ENCODE results near the gene GSTM2.
"Not testable (repeated sequence)": the region's sequence is repeated elsewhere in the genome, so short reads cannot be mapped to it uniquely, and the experiment has no call there.

GSTM2 gene

DNA sequence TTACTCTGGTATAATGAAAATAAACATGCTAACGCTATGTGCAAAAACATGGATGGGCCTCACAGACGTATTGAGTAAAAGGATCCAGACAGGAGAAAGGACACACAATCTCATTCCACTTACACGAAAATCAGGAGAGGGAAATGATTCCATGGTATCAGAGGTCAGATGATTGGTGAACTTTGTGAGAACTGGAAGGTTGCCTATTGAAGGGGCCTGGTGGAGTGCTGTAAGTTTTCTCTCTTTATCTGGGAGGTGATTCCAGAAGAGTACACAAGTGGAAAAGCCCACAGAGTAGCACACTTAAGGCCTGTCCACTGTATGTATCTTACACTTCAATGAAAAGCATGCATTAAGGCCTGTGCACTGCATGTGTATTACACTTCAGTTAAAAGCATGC is 9.6 kb downstream of the GSTM2 start:
- DNase-seq (ENCODE audit: low read depth): no peak

DNA sequence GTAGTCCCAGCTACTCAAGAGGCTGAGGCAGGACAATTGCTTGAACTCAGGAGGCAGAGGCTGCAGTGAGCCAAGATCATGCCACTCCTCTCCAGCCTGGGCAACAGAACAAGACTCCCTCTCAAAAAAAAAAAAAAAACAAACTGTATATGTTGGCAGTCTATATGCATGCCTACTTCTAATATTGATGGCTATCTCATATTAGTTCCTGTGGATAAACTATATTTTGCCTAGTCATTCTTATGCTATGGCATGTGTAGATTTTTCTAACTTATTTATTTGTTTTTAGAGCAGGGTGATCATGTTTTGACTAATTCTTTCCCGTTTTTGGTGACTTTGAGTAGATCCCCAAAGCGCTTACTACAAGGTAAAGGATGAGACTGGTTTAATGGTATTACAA is 10.8 kb downstream of the GSTM2 start:
- DNase-seq (ENCODE audit: low read depth): not testable (repeated sequence)

DNA sequence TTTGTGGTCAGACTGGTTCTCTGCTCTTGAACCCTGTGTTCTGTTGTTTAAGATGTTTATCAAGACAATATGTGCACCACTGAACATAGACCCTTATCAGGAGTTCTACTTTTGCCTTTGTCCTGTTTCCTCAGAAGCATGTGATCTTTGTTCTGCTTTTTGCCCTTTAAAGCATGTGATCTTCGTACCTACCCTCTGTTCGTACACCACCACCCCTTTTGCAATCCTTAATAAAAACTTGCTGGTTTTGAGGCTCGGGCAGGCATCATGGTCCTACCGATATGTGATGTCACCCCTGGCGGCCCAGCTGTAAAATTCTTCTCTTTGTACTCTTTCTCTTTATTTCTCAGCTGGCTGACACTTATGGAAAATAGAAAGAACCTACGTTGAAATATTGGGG is 16.9 kb downstream of the GSTM2 start:
- not testable (repeated sequence) for DNase-seq (ENCODE audit: low read depth)

DNA sequence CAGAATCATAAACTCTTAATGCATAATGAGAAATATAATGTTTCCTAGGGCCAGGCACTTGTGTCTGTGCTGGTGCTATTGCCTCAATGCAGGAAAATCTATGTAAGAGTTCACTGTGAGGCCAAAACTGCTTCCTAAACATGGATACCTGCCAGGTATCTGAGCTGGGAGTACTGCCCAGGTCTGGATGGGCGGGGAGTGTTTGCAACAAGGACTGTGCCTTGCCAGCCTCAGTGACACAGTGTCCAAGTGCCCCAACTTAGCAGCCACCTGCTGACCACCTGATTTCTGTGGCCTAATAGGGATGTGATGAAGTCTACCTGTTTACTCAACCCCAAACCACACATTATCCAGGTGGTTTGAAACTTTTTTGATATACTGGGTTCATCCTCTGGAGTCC is 17.5 kb downstream of the GSTM2 start:
- DNase-seq (ENCODE audit: low read depth): not testable (repeated sequence)

DNA sequence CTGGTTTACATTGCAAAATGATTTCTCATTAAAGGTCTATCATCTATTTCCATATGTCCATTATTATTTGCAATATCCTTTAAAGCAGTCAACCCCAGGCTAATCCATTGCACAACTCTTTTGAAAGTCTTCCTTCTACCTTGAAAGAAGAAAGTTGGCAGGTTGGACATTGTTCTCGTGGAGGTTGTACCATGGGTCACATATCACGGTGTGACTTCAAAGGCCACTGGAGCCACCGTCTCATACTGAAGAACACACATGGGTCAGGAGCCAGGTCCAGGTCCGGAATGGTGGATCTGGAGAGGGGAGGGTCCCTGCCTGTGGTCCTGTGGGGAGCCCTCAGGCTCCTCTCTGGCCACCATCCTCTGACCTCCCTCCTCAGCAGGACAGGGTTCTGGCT is 18.0 kb downstream of the GSTM2 start:
- DNase-seq (ENCODE audit: low read depth): not testable (repeated sequence)

DNA sequence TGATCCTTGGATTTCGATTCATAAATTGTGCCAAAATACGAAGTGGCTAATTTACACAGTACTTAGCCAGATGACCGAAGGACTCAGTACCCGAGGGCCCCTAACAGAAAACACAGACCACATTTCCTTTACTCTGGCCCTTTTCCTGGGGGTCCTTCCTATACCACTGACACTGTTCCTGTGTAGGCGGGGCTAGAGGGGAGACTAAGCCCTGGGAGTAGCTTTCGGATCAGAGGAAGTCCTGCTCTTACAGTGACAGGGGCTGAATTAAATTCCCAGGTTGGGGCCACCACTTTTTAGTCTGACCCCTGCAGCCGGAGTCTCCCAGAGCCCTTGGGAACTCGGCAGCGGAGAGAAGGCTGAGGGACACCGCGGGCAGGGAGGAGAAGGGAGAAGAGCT is 19.3 kb downstream of the GSTM2 start:
- DNase-seq (ENCODE audit: low read depth): not testable (repeated sequence)

DNA sequence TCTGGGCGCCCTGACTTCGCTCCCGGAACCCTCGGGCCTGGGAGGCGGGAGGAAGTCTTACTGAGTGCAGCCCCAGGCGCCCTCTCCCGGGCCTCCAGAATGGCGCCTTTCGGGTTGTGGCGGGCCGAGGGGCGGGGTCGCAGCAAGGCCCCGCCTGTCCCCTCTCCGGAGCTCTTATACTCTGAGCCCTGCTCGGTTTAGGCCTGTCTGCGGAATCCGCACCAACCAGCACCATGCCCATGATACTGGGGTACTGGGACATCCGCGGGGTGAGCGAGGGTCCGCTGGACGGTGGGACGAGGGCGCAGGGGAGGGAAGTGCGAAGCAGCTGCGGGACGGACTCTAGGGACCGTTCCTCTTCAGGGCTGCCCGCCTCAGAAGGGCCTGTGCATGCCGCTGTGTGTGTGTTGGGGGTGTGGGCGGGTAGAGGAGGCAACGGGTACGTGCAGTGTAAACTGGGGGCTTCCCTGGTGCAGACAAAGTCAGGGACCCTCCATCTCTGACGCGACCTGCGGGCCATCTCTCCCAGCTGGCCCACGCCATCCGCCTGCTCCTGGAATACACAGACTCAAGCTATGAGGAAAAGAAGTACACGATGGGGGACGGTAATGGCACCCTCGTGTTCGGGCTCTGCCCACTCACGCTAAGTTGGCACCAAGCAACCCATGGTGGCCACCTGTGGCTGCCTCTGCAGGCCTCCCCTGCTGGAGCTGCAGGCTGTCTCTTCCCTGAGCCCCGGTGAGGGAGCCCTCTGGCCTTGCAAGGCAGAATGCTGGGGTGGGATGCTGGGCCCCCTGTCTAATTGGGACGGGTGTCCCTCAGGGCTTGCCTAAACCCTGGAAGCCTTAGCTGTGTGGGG is 20.0 kb downstream of the GSTM2 start, which contains the start of gene GSTM1:
Gene GSTM1, plus strand, starts transcription at position 177 of the 859 bp plus-strand sequence. Its CDS starts 57 bp downstream, at position 234.
- DNase-seq (ENCODE audit: low read depth): peak; percentile 81

DNA sequence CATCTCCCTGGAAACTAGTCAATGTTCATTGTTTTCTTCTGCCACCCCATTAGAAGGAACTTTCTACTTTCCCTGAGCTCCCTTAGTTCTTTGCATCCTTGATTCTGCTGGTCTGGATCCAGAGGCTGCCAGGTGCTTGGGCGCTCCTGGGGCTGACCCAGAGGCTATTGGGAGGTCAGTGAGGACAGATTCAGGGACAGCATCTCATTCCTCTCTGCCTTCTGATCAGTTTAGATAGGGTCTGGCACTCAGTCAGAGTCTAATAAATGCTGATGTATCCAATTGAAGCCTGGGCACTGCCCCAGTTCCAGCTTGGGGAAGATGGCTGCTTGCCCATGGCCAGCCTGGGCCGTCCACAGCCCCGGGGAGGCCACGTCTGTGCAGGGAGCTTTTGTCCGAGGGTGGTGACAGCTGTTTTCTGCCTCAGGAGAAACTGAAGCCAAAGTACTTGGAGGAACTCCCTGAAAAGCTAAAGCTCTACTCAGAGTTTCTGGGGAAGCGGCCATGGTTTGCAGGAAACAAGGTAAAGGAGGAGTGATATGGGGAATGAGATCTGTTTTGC is 22.1 kb downstream of the GSTM2 start:
- DNase-seq (ENCODE audit: low read depth): no peak

DNA sequence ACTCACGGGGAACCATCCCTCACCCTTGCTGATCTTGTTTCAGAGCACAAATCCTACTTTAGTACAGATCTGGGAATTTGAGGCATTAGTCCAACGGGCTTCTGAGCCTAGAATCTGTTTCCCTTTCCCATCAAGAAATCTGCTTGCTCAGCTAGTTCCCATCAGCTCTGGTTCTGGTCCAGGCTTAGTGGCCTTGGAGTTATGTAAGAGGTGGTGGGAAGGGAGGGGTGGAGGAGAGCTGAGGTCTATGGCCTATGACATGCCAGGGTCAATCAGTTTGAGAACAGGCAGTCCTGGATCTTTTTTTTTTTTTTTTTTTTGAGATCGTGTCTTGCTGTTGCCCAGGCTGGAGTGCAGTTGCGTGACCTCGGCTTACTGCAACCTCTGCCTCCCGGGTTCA is 23.9 kb downstream of the GSTM2 start:
- DNase-seq (ENCODE audit: low read depth): no peak

DNA sequence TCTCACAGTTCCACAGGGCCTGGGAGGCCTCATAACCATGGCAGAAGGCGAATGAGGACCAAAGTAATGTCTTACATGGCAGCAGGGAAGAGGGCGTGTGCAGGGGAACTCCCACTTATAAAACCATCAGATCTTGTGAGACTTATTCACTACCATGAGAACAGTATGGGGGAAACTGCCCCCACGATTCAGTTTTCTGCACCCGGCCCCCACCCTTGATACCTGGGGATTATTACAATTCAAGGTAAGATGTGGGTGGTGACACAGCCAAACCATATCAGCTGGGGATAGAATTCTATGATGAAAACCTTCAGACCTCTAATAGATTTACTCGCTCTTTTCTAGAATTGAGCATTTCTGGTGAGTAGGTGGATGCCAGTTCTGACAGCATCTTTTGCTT is 26.5 kb downstream of the GSTM2 start:
- DNase-seq (ENCODE audit: low read depth): not testable (repeated sequence)

DNA sequence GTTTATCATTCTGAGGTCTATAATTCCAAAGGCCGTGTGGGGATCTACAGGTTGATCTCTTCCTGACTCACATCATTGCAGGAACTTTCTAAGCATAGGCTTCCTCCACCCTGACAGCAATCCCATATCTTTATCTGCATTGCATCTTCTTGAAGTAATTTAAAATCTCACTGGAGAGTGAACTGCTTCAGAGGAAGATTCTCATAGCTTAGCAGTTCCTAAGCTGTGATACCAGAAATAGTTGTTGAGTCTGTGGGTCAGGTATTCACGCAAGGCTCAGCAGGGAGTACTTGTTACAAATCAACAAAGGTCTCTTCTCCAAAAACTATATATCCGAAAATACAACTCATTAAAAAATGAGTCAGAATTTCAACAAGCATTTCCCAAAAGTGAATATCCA is 27.3 kb downstream of the GSTM2 start:
- DNase-seq (ENCODE audit: low read depth): not testable (repeated sequence)

DNA sequence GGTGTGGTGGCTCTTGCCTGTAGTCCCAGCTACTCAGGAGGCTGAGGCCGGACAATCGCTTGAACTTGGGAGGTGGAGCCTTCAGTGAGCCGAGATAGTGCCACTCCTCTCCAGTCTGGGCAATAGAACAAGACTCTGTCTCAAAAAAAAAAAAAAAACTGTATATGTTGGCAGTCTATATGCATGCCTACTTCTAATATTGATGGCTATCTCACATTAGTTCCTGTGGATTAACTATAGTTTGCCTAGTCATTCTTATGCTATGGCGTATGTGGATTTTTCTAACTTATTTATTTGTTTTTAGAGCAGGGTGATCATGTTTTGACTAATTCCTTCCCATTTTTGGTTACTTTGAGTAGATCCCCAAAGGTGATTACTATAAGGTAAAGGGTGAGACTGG is 29.2 kb downstream of the GSTM2 start:
- no peak for DNase-seq (ENCODE audit: low read depth)

DNA sequence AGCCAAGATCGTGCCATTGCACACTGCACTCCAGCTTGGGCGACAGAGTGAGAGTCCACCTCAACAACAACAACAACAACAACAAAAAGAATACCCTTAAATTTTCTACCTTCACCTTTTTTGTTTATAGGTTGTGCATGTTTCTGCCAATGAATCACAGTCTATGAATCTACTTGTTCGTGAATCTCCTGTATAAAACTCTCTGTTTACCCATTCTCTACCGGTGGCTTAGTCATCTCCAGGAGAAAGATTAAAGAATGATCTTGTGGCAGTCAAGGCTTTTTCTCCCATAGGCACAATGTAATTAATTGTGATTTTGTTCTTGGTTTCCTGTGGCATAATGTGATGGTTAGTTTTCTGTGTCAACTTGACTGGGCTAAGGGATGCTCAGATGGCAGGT is 30.0 kb downstream of the GSTM2 start:
- DNase-seq (ENCODE audit: low read depth): not testable (repeated sequence)

DNA sequence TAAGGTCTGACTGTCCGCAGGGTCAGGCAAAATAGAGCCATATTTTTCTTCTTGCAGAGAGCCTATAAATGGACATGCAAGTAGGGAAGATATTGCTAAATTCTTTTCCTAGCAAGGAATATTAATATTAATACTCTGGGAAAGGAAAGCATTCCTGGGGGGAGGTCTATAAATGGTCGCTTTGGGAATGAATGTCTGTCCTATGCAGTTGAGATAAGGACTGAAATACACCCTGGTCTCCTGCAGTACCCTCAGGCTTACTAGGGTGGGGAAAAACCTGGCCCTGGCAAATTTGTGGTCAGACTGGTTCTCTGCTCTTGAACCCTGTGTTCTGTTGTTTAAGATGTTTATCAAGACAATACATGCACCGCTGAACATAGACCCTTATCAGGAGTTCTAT is 35.1 kb downstream of the GSTM2 start:
- not testable (repeated sequence) for DNase-seq (ENCODE audit: low read depth)

DNA sequence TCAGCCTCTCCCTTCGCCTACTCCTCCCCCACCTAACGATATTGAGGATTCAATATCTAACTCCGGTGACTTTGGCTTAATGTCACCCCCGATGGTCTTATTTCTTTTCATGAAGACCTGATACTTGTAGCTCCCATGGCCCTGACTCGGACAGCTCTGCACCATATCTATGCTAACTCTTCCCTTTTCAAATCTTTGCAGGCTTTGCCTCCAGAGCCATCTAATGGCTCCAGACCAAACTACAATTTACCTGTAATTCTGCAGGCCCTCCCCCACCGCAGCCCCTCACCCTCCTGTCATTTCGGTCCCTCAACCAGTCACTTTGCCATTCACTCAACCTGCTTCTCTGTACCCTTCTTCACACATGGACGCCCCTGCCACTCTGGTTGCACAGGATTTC is 36.3 kb downstream of the GSTM2 start:
- no peak for DNase-seq (ENCODE audit: low read depth)

DNA sequence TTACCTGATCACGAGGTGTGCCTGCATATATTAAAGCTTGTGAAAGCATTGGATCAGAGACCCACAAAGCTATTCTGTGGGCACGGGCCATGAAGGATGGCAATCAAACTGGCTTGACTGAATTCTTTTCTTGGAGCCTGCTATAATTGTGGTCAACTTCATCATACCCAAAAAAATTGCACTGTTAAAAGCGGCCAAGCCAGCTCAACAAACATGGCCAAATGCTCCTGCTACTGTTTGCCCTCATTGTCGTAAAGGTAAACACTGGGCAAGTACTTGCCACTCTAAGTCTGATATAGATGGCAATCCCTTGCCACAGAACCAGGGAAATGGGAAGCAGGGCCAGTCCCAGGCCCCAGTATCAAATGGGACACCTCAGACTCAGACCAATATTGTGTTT is 37.6 kb downstream of the GSTM2 start:
- DNase-seq (ENCODE audit: low read depth): no peak

DNA sequence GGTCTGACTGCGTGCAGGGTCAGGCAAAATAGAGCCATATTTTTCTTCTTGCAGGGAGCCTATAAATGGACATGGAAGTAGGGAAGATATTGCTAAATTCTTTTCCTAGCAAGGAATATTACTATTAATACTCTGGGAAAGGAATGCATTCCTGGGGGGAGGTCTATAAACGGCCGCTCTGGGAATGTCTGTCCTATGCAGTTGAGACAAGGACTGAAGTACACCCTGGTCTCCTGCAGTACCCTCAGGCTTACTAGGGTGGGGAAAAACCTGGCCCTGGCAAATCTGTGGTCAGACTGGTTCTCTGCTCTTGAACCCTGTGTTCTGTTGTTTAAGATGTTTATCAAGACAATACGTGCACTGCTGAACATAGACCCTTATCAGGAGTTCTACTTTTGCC is 41.1 kb downstream of the GSTM2 start:
- DNase-seq (ENCODE audit: low read depth): not testable (repeated sequence)

DNA sequence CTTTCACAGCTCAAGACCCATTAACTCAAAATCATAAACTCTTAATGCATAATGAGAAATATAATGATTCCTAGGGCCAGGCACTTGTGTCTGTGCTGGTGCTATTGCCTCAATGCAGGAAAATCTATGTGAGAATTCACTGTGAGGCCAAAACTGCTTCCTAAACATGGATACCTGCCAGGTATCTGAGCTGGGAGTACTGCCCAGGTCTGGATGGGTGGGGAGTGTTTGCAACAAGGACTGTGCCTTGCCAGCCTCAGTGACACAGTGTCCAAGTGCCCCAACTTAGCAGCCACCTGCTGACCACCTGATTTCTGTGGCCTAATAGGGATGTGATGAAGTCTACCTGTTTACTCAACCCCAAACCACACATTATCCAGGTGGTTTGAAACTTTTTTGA is 42.0 kb downstream of the GSTM2 start:
- DNase-seq (ENCODE audit: low read depth): not testable (repeated sequence)

DNA sequence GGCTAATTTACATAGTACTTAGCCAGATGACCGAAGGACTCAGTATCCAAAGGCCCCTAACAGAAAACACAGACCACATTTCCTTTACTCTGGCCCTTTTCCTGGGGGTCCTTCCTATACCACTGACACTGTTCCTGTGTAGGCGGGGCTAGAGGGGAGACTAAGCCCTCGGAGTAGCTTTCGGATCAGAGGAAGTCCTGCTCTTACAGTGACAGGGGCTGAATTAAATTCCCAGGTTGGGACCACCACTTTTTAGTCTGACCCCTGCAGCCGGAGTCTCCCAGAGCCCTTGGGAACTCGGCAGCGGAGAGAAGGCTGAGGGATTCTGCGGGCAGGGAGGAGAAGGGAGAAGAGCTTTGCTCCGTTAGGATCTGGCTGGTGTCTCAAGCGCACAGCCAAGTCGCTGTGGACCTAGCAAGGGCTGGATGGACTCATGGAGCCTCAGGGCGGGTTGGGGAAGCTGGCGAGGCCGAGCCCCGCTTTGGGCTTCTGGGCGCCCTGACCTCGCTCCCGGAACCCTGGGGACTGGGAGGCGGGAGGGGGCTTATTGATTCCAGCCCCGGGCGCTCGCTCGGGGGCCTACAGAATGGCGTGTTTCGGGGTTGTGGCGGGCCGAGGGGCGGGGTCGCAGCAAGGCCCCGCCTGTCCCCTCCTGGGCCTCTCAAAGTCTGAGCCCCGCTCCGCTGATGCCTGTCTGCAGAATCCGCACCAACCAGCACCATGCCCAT is 43.9 kb downstream of the GSTM2 start, which contains the start of gene GSTM5:
Gene GSTM5, plus strand, starts transcription at position 659 of the 728 bp plus-strand sequence. Its CDS starts 62 bp downstream, at position 721.
- DNase-seq (ENCODE audit: low read depth): not testable (repeated sequence)

DNA sequence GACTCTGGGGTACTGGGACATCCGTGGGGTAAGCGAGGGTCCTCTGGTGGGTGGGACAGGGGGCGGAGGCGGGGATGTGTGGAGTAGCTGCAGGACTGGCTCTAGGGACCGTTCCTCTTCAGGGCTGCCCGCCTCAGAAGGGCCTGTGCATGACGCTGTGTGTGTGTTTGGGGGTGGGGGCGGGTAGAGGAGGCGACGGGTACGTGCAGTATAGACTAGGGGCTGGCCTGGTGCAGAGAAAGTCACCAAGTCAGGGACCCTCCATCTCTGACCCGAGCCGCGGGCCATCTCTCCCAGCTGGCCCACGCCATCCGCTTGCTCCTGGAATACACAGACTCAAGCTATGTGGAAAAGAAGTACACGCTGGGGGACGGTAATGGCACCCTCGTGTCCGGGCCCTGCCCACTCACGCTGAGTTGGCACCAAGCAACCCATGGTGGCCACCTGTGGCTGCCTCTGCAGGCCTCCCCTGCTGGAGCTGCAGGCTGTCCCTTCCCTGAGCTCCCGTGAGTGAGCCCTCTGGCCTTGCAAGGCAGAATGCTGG is 44.5 kb downstream of the GSTM2 start:
- DNase-seq (ENCODE audit: low read depth): no peak

DNA sequence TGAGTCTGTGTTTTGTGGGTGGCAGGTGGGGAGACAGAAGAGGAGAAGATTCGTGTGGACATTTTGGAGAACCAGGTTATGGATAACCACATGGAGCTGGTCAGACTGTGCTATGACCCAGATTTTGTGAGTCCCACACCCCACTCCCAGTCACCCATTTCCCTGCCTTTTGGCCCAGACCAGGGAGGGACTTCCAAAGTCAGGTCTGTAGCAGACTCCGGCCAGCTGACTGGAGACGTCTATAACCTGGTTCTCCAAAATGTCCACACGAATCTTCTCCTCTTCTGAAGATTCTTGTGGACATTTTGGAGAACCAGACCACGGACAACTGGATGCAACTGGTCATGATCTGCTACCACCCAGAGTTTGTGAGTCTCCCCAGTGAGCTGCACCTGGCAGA is 45.8 kb downstream of the GSTM2 start:
- DNase-seq (ENCODE audit: low read depth): no peak

DNA sequence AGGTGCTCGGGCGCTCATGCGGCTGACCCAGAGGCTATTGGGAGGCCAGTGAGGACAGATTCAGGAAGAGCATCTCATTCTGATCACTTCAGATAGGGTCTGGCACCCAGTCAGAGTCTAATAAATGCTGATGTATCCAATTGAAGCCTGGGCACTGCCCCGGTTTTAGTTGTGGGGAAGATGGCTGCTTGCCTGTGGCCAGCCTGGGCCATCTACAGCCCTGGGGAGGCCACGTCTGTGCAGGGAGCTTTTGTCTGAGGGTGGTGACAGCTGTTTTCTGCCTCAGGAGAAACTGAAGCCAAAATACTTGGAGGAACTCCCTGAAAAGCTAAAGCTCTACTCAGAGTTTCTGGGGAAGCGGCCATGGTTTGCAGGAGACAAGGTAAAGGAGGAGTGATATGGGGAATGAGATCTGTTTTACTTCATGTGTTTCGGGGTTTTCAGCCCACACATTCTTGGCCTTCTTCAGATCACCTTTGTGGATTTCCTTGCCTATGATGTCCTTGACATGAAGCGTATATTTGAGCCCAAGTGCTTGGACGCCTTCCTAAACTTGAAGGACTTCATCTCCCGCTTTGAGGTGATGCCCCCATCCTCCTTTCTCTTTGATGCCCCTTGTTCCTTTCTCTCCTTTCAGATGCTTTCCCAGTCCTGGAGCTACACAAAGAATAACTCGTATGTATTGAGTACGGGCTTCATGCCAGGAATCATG is 47.0 kb downstream of the GSTM2 start:
- DNase-seq (ENCODE audit: low read depth): no peak
